Stimulated activated CD4-positive, alpha-beta T cell treated with anti-CD3 and anti-CD28 coated beads, Interleukin-4, amount 100 ng/mL, for 48 hours (primary cell): Measurements from ENCODE around the gene SRSF1.

Experiments
- DNase-seq, 2 donors: peaks; one replicate each; pipeline ENCODE4 v3.0.0-alpha.2; 2020; ENCODE audit warnings: low read depth in 2 of 2

Gene SRSF1

DNA sequence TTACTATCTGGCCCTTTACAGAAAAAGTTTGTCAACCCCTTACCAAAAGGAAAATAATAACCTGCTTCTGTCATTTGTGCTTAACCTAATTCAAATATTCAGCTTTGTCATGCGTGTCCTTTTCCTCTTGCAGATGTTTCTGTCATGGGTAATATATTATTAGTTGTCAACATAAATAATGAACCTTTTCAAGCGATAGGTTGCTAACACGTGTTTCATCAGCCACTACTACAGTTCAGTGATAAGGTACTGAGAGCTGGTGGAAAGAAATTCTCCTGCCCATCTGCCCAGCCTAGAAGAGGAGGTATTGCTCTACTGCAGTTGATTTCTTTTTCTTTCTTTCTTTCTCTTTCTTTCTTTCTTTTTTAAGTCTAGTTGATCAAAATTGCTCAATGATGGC is 12.0 kb upstream of the SRSF1 start:
- no peak for DNase-seq

DNA sequence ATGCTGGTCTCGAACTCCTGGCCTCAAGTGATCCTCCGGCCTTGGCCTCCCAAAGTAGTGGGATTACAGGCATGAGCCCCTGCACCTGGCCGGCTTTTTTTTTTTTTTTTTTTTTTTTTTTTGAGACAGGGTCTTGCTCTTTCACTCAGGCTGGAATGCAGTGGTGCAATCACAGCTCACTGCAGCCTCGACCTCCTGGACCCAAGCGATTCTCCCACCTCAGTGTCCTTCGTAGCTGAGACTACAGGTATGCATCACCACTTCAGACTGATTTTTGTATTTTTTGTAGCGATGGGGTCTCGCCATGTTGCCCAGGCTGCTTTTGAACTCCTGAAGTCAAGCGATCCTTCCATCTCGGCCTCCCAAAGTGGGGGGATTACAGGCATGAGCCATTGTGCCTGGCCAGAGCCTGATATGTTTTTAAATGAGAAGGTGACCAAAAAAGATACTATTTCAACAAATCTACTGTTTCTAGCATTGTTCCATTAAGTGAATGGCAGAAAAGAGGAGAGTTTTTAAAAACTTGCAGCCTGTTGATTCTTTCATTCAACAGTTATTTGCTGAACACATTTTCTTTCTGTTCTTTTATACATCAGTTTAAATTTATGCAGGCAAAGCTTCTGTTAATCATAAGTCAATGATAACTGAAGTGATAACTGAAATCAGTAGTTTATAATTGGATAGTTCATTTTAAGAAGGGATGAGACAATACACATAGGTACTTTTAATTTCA is 3.2 kb upstream of the SRSF1 start:
- DNase-seq = no peak

DNA sequence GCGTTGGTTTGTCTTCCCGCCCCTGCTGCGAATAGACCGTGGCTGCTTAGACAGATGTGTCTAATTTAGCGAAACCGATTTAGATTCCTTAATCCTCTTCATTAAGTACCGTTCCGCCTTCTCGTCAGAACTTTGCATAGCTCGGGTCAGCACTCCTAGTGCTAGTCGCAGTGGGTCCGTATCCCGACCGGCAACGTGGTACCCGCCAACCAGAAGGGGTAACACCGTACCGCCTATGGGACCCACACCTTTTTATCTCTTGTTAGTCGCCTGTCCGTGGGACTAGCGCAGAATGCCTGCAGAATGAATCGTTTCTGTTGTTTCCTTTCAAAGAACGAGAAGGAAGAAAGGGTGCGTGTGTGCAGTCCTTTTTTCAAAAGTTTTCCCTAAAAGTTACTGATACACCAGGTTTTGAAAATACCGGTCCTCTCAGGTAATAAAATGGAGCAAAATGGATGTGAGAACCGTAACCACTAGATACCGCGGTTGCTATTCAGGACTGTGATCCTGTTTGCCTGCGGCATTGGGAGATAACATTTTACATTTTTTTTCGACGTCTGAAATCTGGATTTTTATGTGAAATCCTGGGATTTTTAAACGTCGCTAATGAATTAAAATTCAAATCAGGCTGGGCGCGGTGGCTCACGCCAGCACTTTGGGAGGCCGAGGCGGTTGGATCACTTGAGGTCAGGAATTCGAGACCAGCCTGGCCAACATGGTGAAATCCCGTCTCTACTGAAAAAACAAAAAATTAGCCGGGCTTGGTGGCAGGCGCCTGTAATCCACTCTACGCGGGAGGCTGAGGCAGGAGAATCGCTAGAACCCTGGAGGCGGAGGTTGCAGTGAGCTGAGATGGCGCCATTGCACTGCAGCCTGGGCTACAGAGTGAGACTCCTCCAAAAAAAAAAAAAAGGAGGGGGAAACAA is 998 bp upstream of the SRSF1 start:
- no peak for DNase-seq

DNA sequence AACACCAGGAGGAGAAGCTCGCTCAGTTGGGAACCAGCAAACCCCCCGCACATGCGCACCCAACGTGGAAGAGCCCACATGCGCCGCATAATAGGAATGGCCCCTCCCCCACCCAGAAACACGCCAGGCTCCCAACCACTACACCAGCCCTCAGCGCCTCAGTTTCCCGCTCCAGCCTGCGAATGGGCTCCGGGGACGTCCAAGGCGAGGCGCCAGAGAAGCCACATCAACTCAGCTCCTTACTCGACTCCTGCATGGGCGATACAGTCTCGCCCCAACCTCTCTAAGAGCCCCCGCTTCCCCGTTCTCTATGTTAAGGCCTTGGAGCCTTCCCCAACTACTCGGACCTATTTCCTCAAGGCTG is 504 bp downstream of the SRSF1 start:
- peak; percentile 58 to 72 for DNase-seq

GRCh38 chr17:58005728-58006559 is 1.1 kb downstream of the SRSF1 start:
- no peak for DNase-seq

DNA sequence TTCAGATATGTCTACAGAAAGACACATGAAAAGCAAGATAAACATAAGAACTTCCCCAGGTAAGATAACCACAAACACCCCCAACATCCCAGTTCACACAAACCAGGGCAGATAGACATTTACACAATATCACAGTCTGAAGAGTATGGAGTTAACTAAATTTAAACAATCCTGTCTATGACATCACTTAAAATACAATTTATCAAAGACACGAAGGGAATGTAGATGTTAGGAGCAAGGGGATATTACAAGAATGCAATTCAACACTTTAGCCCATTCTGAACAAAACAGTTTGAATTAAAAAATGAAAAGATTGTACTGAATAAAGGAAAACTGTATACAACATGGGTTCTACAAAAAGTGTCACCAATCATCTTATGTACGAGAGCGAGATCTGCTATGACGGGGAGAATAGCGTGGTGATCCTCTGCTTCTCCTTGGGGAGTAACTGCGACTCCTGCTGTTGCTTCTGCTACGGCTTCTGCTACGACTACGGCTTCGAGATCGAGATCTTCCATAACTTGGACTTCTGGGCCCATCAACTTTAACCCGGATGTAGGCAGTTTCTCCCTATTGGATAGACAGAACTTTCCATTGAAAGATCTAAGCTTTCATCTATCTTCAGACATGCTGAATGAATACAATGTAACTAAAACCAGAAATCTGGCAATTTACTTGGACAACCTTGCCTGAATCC is 1.9 kb downstream of the SRSF1 start:
- no peak for DNase-seq

GRCh38 chr17:58004060-58004459 is 3.0 kb downstream of the SRSF1 start:
- DNase-seq = no peak

DNA sequence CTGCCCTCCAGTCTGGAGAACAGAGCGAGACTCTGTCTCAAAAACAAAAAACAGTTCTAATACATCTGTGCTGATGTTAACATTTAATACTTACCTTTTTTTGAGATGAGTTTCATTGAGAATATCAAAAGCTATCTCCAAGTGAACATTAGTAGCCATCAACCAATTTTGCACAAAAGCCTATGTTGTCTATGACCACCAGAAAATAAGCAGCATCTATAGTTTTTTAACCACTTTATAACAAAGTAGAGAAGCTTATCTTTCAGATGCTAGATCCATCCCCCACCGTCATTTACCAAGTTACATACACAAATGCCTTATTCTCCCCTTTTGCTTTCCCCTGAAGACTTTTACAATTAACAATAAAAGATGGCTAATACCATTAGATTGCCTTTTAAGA is 4.1 kb downstream of the SRSF1 start:
- no peak for DNase-seq

- no peak for DNase-seq
Measured at GRCh38 chr17:58002154-58002948, 4.7 kb downstream of the SRSF1 start.

DNA sequence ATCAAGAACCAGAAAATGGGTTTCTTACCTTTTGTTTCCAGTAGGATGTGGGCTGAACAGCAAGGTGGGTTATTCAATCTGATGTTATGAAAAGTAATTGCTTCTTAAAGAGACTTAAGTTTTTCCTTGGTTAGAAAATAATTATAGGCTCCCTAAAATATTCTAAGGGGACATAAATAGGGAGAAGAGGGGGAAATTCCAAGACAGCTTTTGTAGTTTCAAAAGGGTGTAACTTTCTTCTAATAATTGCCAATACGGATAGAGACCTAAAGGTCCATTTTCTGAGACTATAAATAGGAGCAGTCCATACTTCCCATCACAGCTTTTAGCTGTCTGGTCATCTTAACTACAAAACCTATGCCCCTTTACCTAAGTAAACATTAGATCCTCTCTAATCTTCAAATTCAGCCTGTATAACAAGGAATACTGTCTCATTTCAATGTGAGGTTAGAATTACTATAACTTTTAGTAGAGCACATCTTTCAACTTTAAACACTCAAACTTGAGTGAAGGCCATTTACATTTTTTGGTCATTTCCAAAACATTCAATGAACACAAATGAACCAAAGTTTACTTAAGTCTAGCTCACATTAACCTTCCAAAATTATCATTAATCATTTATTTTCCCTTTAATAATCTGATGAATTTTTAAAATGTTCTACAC is 5.5 kb downstream of the SRSF1 start:
- no peak for DNase-seq

GRCh38 chr17:57999496-58000017 is 7.5 kb downstream of the SRSF1 start:
- DNase-seq = no peak

GRCh38 chr17:57999010-57999495 is 8.0 kb downstream of the SRSF1 start:
- no peak for DNase-seq

GRCh38 chr17:57997085-57997809 is 9.8 kb downstream of the SRSF1 start:
- DNase-seq = no peak

DNA sequence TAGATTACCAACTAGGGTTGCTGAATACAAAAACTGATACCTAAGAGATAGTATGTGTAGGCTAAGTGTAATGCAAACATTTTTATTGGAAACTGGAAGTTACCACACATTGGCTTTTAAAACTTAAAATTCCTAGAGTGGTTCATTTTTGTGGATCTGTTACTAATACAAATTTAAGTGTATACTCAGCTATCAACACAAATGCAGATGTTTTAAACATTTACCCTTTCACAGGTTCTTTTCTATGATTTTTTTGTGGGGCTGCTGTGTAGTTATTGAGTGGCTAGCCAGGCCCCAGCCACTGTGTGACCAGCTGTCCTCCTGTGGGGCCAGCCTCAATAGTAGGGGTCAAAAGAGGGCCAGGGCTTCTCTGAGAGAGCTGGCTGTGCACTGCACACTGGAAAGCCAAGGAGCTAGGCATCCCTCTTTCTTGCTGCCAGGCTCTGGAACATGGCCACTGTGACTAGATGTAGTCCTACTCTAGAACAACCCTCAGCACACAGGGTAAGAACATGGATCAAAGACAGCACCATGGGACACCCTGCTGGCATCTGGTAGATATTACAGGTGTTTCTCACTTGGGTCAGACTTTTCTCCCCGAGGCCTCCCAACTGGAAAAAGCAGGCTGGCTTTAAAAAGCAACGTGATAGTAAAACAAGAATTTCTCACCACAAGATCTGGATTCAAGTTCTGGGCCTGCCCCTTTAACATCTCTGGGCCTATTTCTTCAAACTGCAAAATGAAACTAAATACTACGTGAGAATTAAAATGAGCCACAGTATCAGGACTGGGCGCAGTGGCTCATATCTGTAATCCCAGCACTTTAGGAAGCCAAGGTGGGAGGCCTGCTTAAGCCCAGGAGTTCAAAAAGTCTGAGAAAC is 11.7 kb downstream of the SRSF1 start:
- peak; percentile 25 to 45 for DNase-seq

GRCh38 chr17:57994436-57994835 is 12.6 kb downstream of the SRSF1 start:
- no peak for DNase-seq

DNA sequence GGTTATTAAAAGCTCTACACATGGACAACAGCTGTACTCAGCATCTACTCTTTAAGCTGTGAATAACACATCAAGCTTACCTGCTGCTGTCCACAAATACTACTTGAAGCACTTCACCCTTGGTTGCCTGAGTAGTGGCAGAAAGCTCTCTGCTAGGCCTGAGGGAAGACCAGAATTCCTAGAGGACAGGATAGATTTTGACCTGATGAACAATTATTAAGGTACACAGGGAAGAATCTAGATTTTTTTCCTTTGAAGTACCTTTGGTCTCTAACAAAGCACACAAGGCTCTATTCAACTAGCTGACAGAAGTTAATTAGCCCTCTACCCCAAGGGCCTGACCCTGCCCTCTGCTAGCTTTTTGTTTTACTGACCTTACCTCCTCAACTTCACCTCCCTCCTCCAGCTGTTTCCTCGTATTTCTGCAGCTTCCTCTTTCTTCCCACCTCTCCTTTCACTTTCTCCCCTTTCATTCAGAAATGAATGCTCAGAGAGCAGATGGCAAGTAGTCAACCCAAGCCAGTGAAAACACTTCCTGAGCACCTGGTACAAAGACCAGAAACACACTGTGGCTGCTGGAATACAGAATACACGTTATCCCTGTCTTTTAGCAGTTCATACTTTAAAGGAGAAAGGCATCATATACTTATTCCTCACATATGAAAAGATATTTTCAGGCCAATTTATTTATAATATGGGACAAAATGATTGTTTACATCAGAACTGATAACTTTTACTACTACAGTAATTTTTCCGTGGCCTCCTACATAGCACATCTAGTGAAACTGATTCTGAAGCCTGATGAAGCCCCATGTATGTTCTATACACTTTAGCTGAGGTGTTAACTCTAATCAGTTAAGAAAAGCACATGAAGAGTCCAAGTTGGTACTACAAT is 13.3 kb downstream of the SRSF1 start:
- DNase-seq = no peak

DNA sequence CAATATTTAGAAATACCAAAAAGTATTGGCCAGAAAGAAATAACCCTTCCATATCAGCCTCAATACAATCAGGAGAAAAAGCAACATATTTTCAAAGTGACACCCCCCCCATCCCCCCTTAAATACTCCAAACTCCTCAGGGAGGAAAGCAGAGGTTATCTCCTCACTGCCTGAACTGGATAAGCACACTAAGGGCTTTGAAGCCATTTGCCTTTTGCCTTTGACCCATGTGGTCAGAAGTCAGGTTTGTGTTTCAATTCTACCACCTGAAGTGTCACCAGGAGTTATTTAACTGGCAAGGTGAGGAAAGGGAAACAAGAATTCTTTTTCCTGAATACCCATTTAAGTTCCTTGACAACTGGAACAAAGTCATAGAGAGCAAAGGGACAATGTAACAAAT is 15.5 kb downstream of the SRSF1 start:
- no peak for DNase-seq
